Measurements from ENCODE around the gene FLOT1. TPM values are rescaled to one million over a fixed set of nuclear protein-coding genes. Genes with fewer than 3 reads are reported as not detected.

The FLOT1 gene
- polyA plus RNA-seq, 1 experiment = 292 TPM

DNA sequence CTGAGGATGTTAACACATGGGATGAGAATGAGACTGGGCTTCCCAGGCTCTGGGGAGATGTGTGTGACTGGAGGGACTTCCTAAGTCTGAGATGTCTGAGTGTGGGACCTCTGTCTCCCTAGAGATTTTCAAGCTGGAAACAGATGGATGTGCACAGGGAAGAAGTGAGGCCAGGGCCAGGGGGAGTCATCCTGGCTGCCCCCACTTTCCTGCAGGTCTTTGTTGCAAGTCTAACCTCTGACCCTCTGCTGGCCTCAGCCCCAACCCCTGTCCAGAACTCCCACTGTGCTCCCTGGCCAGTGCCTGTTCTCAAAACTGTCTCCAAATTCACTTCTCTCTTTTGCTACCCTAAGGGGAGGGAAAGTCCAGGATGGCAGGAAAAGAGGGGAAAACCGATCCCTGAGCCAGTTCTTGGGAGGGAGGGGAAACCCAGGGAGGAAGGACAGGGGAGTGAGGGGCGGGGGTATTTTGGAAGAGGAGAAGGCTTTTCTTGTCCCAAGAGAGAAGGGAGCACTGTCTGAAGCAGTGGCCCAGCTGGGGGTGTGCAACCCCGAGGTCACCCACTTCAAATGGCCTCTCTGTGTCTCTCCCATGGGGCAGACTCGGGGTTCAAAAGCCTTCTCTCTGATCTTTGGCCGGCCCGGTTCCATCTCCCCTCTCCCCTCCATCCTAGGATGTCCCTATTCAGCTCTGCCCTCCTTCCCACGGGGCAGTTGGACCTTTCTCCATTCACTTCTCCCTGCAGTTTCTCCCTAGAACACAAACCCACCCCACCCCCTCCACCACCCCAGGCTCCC is 59.1 kb downstream of the FLOT1 start:
- DNase-seq (ENCODE audit: low read depth) = no peak
- H3K4me3 ChIP-seq (ENCODE audit: low read depth, low read length) = peak overlapping the region; percentile 87
- ChIA-PET POLR2A (no interaction called here), CTCF (interaction anchor here (1.0 to 17.2 kb wide), 5 partner anchors 11 to 403 kb away, joined by 3 to 387 read pairs (median 4); partner anchors contain the start of genes DHX16, IER3, MDC1 and TUBB)
- peaks cover 11% of the 10 kb centered on the region for H3K36me3 ChIP-seq (ENCODE audit: control insufficient read depth, insufficient read depth, low read length)
- TF ChIP-seq CTCF (IDR thresholded peaks at IDR 0.05; ENCODE audit: insufficient read depth, low read depth, low read length) = no peak
- no peaks in the 10 kb centered on the region for H3K27me3 ChIP-seq (ENCODE audit: control insufficient read depth, insufficient read depth, low read length)

DNA sequence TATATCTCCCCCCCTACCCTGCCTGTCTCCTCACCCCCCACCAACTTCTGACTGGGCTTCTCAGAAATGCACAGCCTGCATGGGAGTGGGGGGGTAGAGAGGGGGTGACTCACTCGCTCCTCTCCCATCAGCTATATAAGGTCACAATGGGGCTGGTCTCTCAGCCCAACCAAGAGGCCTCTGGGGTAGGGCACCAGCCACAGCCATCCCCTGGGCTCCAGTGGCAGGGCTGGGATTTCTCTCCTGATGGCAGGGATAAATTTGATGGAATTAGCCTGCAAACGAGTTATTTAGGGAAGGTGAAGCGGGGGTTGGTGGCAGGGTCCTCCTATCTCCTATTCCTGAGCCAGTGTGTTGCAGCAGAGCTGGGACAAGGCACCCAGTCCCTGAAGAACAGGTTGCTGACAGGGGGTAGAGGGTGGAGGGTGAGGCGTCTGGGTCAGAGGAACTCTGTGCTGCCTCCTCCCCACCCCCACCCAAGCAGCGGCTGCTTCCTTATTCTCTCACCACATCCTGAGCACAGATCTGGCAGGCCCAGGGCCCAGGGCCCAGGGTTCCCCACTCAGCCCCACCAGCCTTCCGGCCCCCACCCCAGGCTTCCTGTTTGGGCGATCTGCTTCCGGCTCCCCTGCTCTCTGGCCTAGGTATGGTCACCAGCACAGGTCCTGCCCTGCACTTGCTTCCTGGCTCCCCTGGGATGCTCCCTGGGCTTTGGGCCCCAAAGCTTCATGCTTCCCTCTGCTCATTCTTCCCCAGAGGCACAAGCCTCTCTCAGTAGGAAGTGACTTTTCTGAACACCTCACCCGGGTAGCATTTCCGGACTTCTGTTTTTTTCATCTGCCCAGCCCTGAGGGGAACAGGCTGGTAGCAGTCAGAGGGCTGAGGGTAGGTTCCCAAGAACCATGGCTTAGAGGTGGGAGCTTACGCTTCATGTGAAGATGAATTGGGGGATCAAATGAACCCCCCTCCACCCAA is 60.1 kb downstream of the FLOT1 start:
- DNase-seq (ENCODE audit: low read depth) = peak; percentile 58
- no peak for TF ChIP-seq CTCF (IDR thresholded peaks at IDR 0.05; ENCODE audit: insufficient read depth, low read depth, low read length)
- ChIA-PET POLR2A (interaction anchor here (1.0 kb wide), 1 partner anchor 39 kb away, joined by 4 read pairs; no protein-coding TSS in a partner anchor), CTCF (interaction anchor here (0.9 to 17.2 kb wide), 3 partner anchors 8 to 62 kb away, joined by 3 to 387 read pairs (median 3); partner anchors contain the start of genes IER3, MDC1 and TUBB)
- Histone ChIP-seq H3K27me3 (ENCODE audit: control insufficient read depth, insufficient read depth, low read length) (no peaks in the 10 kb centered on the region), H3K36me3 (ENCODE audit: control insufficient read depth, insufficient read depth, low read length) (peaks cover 15% of the 10 kb centered on the region), H3K4me3 (ENCODE audit: low read depth, low read length) (peak overlapping the region; percentile 87)

- CTCF ChIA-PET = interaction anchor here (1.3 to 17.2 kb wide), 4 partner anchors 10 to 233 kb away, joined by 3 to 387 read pairs (median 4); partner anchors contain the start of genes DHX16, MDC1, TUBB and VARS2
- H3K36me3 ChIP-seq (ENCODE audit: control insufficient read depth, insufficient read depth, low read length) = peaks cover 18% of the 10 kb centered on the region
- POLR2A ChIA-PET = interaction anchor here (0.6 to 1.0 kb wide), 2 partner anchors 40 to 196 kb away, joined by 3 to 4 read pairs; no protein-coding TSS in a partner anchor
Measured at GRCh38 chr6:30681766-30682142, 60.7 kb downstream of the FLOT1 start.

GRCh38 chr6:30679765-30680535 is 62.5 kb downstream of the FLOT1 start:
- CTCF ChIA-PET = interaction anchor here (0.7 to 17.2 kb wide), 12 partner anchors 8 to 197 kb away, joined by 3 to 387 read pairs (median 7); partner anchors contain the start of genes DHX16, FLOT1, MDC1 and NRM
- TF ChIP-seq CTCF (IDR thresholded peaks at IDR 0.05; ENCODE audit: insufficient read depth, low read depth, low read length) = no peak
- Histone ChIP-seq H3K4me3 (ENCODE audit: low read depth, low read length) (peak overlapping the region; percentile 9; the same call in 1 of the 2 replicates), H3K36me3 (ENCODE audit: control insufficient read depth, insufficient read depth, low read length) (peaks cover 25% of the 10 kb centered on the region), H3K27me3 (ENCODE audit: control insufficient read depth, insufficient read depth, low read length) (no peaks in the 10 kb centered on the region)
- POLR2A ChIA-PET = no interaction called here
- DNase-seq (ENCODE audit: low read depth) = no peak

More at GRCh38 chr6:30681766-30682142, 60.7 kb downstream of the FLOT1 start:
- TF ChIP-seq CTCF (IDR thresholded peaks at IDR 0.05; ENCODE audit: insufficient read depth, low read depth, low read length) = no peak
- H3K4me3 ChIP-seq (ENCODE audit: low read depth, low read length) = peak overlapping the region; percentile 87
- H3K27me3 ChIP-seq (ENCODE audit: control insufficient read depth, insufficient read depth, low read length) = no peaks in the 10 kb centered on the region
- no peak for DNase-seq (ENCODE audit: low read depth)
